ENCODE data around the gene FARP1. TPM values are rescaled to one million over a fixed set of nuclear protein-coding genes. Genes with fewer than 3 reads are reported as not detected.

Gene FARP1
- total and polyA plus RNA-seq, 2 of the 13 experiments (the other 11 are each of a cell fraction or from before 2014, with no cell fraction given) = 70.6 to 126 TPM

DNA sequence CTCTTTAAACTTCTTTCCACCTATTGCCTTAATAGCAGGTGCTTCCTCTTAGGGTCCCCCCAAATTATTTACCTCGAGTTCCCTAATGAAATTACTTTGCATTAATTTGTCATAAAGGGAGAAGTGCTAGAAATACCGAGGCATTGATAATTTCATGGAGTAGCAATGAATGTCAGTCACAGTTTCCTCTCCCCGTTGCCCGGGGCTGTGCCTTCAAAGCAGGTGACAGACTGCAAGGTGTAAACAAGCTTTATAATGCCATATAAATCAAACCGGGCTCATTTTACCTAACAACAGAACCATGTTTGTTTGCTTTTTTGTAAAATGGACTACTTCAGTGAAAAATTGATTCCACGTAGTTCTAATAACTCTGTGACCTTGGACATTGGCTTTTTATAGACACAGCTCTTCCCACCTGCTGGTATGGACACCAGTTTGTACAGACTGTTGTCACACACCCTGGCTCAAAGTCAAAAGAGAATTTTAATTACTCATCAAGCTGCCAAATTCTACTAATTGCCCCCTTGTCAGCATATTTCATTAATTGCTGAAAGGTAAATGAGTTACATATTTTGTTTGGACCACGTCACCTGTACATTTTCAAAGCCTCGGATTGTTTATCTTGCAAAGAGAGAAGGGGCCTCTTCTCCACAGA is 262.9 kb downstream of the FARP1 start:
- peak overlapping the region; percentile 38 for H3K27ac ChIP-seq (ENCODE audit: extremely low read length, insufficient read depth, low read length)
- 62% methylated on average over 8 of the region's 8 CpGs for WGBS (ENCODE audit: low lambda C conversion rate)
- no peaks in the 10 kb centered on the region for H3K79me2 ChIP-seq (ENCODE audit: insufficient read depth, low read length)
- intact Hi-C loops (cut with micrococcal nuclease; ENCODE audit: unreplicated experiment) = loop anchor here (10.0 kb wide), 1 partner anchor 261 kb away; the partner anchor contains the start of gene FARP1
- BruUV-seq (replicated peaks) = TSS peak; percentile 1
- no peaks in the 10 kb centered on the region for H3K9me3 ChIP-seq (ENCODE audit: low read length)
- in situ Hi-C loops (cut with HindIII; ENCODE audit: extremely low pct_ligation_motif_present, low pct_unique_long_range_greater_than_20kb) = no loop called here
- CTCF ChIA-PET (ENCODE audit: low intra/inter-chr PET ratio, low total read pairs) = no interaction called here
- FAIRE-seq = no peak
- peaks cover 22 to 61% of the 10 kb centered on the region in 2 experiments for H3K36me3 ChIP-seq (replicated peaks in 1 of 2; ENCODE audit: control insufficient read depth in 1 of 2, insufficient read depth in 2 of 2, low read length in 2 of 2)
- POLR2A ChIA-PET = no interaction called here
- ATAC-seq = peak; percentile 58
- H3K4me1 ChIP-seq (ENCODE audit: insufficient read depth, low read length) = peaks cover 38% of the 10 kb centered on the region
- DNase-seq (ENCODE audit: low spot score) = peak; percentile 5
- TF ChIP-seq, protein P1, sequence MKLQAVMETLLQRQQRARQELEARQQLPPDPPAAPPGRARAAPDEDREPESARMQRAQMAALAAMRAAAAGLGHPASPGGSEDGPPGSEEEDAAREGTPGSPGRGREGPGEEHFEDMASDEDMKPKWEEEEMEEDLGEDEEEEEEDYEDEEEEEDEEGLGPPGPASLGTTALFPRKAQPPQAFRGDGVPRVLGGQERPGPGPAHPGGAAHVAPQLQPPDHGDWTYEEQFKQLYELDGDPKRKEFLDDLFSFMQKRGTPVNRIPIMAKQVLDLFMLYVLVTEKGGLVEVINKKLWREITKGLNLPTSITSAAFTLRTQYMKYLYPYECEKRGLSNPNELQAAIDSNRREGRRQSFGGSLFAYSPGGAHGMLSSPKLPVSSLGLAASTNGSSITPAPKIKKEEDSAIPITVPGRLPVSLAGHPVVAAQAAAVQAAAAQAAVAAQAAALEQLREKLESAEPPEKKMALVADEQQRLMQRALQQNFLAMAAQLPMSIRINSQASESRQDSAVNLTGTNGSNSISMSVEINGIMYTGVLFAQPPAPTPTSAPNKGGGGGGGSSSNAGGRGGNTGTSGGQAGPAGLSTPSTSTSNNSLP (IDR thresholded peaks at IDR 0.05; ENCODE audit: low read depth, low read length) = peak; percentile 40; the same call in 1 of the 2 replicates
- 0 out of 2 replicates have a peak, but pooled peaks have one; percentile 23 for TF ChIP-seq FOXA3 (CRISPR knock-in tag; IDR thresholded peaks at IDR 0.05)
- TF ChIP-seq SALL1 (CRISPR knock-in tag; IDR thresholded peaks at IDR 0.05) = peak; percentile 19; the same call in 1 of the 2 replicates
- TF ChIP-seq, protein P2, sequence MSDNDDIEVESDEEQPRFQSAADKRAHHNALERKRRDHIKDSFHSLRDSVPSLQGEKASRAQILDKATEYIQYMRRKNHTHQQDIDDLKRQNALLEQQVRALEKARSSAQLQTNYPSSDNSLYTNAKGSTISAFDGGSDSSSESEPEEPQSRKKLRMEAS (IDR thresholded peaks at IDR 0.05) = no peak
- TF ChIP-seq POLR2AphosphoS5 (IDR thresholded peaks at IDR 0.05; ENCODE audit: low read depth, low read length) = 0 out of 2 replicates have a peak, but pooled peaks have one; percentile 16
- TF ChIP-seq TCF7 (IDR thresholded peaks at IDR 0.05; ENCODE audit: low read depth) = 0 out of 2 replicates have a peak, but pooled peaks have one; percentile 6
- TF ChIP-seq POLR2AphosphoS2 (IDR thresholded peaks at IDR 0.05; ENCODE audit: low read depth, low read length) = 0 out of 2 replicates have a peak, but pooled peaks have one; percentile 41
- peak; percentile 68 for TF ChIP-seq TBX3 (IDR thresholded peaks at IDR 0.05; ENCODE audit: borderline replicate concordance)
- TF ChIP-seq HNF4A (CRISPR knock-in tag; IDR thresholded peaks at IDR 0.05) = peak; percentile 47; the same call in 1 of the 2 replicates
- peak; percentile 79 for TF ChIP-seq MAFF (IDR thresholded peaks at IDR 0.05; ENCODE audit: low read depth, low read length)
- TF ChIP-seq, protein P3, sequence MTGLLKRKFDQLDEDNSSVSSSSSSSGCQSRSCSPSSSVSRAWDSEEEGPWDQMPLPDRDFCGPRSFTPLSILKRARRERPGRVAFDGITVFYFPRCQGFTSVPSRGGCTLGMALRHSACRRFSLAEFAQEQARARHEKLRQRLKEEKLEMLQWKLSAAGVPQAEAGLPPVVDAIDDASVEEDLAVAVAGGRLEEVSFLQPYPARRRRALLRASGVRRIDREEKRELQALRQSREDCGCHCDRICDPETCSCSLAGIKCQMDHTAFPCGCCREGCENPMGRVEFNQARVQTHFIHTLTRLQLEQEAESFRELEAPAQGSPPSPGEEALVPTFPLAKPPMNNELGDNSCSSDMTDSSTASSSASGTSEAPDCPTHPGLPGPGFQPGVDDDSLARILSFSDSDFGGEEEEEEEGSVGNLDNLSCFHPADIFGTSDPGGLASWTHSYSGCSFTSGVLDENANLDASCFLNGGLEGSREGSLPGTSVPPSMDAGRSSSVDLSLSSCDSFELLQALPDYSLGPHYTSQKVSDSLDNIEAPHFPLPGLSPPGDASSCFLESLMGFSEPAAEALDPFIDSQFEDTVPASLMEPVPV (CRISPR knock-in tag; IDR thresholded peaks at IDR 0.05) = no peak
- peak; percentile 77 to 83 for TF ChIP-seq MAFK (conservative IDR thresholded peaks at IDR 0.05 in 1 of 2, IDR thresholded peaks at IDR 0.05 in 1 of 2; ENCODE audit: low read length in 2 of 2)
- TF ChIP-seq, protein P4, sequence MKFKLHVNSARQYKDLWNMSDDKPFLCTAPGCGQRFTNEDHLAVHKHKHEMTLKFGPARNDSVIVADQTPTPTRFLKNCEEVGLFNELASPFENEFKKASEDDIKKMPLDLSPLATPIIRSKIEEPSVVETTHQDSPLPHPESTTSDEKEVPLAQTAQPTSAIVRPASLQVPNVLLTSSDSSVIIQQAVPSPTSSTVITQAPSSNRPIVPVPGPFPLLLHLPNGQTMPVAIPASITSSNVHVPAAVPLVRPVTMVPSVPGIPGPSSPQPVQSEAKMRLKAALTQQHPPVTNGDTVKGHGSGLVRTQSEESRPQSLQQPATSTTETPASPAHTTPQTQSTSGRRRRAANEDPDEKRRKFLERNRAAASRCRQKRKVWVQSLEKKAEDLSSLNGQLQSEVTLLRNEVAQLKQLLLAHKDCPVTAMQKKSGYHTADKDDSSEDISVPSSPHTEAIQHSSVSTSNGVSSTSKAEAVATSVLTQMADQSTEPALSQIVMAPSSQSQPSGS (CRISPR knock-in tag; IDR thresholded peaks at IDR 0.05) = no peak
- no peak overlapping the region for H3K9ac ChIP-seq (ENCODE audit: insufficient read depth, low read depth, low read length)
- no peaks in the 10 kb centered on the region for H4K20me1 ChIP-seq (ENCODE audit: insufficient read depth, low read length)
- no peaks in the 10 kb centered on the region for H3K27me3 ChIP-seq (ENCODE audit: control insufficient read depth in 1 of 2, insufficient read depth in 2 of 2, low read length in 2 of 2)
- H3K4me3 ChIP-seq (replicated peaks in 1 of 3; ENCODE audit: insufficient read depth in 1 of 3, low read depth in 2 of 3, low read length in 3 of 3) = no peak overlapping the region
- no peak overlapping the region for H2AFZ ChIP-seq (ENCODE audit: low read length)
- no peak overlapping the region for H3K4me2 ChIP-seq (ENCODE audit: low read depth, low read length)

Measured in HepG2 (cell line).